ENCODE measurements around the gene FOXD2. TPM values are rescaled to one million over a fixed set of nuclear protein-coding genes. Genes with fewer than 3 reads are reported as not detected.

FOXD2 gene
- total and polyA plus RNA-seq, 2 of the 4 experiments (the other 2 are of a cell fraction) = under 0.01 to 0.03 TPM

GRCh38 chr1:47445823-47446550 is 8.1 kb downstream of the FOXD2 start:
- Histone ChIP-seq H3K9ac (ENCODE audit: low read depth, low read length) (no peak overlapping the region), H2BK5ac (ENCODE audit: low read depth, low read length, poor library complexity, severe bottlenecking) (no peak overlapping the region), H3K18ac (ENCODE audit: low read depth, low read length) (no peak overlapping the region), H3K27ac (ENCODE audit: insufficient read depth, low read length) (no peak overlapping the region), H3K4ac (ENCODE audit: low read depth, low read length) (no peak overlapping the region), H2BK120ac (ENCODE audit: low read depth, low read length) (no peak overlapping the region), H3K36me3 (ENCODE audit: control insufficient read depth, insufficient read depth, low read length) (no peaks in the 10 kb centered on the region), H2AK5ac (ENCODE audit: low read depth, low read length) (no peak overlapping the region), H2BK20ac (ENCODE audit: low read depth, low read length) (no peak overlapping the region), H3K4me2 (ENCODE audit: low read depth, low read length) (no peak overlapping the region), H3K9me1 (ENCODE audit: insufficient read depth, low read length) (no peaks in the 10 kb centered on the region), H3K4me1 (ENCODE audit: control insufficient read depth, insufficient read depth, low read length) (no peaks in the 10 kb centered on the region), H3K9me3 (ENCODE audit: control insufficient read depth, insufficient read depth, low read length) (peaks cover 6% of the 10 kb centered on the region; the same call in 1 of the 2 replicates), H4K20me1 (ENCODE audit: insufficient read depth, low read length) (no peaks in the 10 kb centered on the region; the same call in 1 of the 2 replicates), H3K4me3 (ENCODE audit: insufficient read depth, low read depth, low read length) (no peak overlapping the region), H3K23ac (ENCODE audit: low read depth, low read length) (no peak overlapping the region), H3K27me3 (ENCODE audit: control insufficient read depth, insufficient read depth, low read length) (peaks cover 94% of the 10 kb centered on the region), H2AFZ (replicated peaks; ENCODE audit: low read length, poor library complexity) (no peak overlapping the region), H2AK9ac (replicated peaks; ENCODE audit: low read depth, low read length, poor library complexity) (no peak overlapping the region), H4K91ac (ENCODE audit: insufficient read depth, low read depth, low read length) (no peak overlapping the region), H3K56ac (ENCODE audit: extremely low read depth, insufficient read depth, low read length) (no peak overlapping the region), H2BK15ac (ENCODE audit: low read depth, low read length) (no peak overlapping the region), H4K5ac (ENCODE audit: low read depth, low read length) (no peak overlapping the region), H4K8ac (ENCODE audit: low read depth in 2 of 2, low read length in 2 of 2) (no peak overlapping the region), H3K14ac (replicated peaks; ENCODE audit: low read depth, low read length) (no peak overlapping the region), H3K79me1 (ENCODE audit: low read depth in 1 of 2, low read length in 2 of 2) (no peaks in the 10 kb centered on the region)
- no peak for DNase-seq
- no peak for TF ChIP-seq FOS (IDR thresholded peaks at IDR 0.05; ENCODE audit: low read depth, low read length)
- no peak for TF ChIP-seq NFE2L2 (IDR thresholded peaks at IDR 0.05; ENCODE audit: low read depth, low read length)
- no peak for TF ChIP-seq BHLHE40 (IDR thresholded peaks at IDR 0.05; ENCODE audit: low read depth, low read length)
- TF ChIP-seq CTCF (conservative IDR thresholded peaks at IDR 0.05; ENCODE audit: low read depth, low read length) = no peak
- ChIA-PET POLR2A (ENCODE audit: unreplicated experiment) (no interaction called here), CTCF (no interaction called here)
- intact Hi-C loops (cut with micrococcal nuclease) = no loop called here
- ATAC-seq (ENCODE audit: low read depth) = no peak
- dilution Hi-C loops (cut with HindIII; ENCODE audit: low sequenced_read_pairs, unreplicated experiment) = no loop called here
- BruUV-seq (replicated peaks) = no TSS peak
- in situ Hi-C loops (cut with MboI; ENCODE audit: low sequenced_read_pairs) = loop anchor here (5.0 kb wide), 1 partner anchor 261 kb away; no protein-coding TSS in a partner anchor
- WGBS, 2 experiments (ENCODE audit: extremely low coverage in 2 of 2, insufficient read length in 1 of 2) = 18% methylated on average over 13 of the region's 25 CpGs; no CpG with 5 or more reads in 1 of the 2 experiments

All from IMR-90 (cell line).